Ovary (tissue), 3 donors: Measurements from ENCODE around the gene ADARB2.

Experiments
- CTCF ChIP-seq, 3 donors: fragments of 450-650 bp in 2 of 3; fragments of 200-600 bp in 1 of 3; IDR thresholded peaks; one replicate each; pipeline versions ENCODE4 v1.5.1 to v1.8.0; 2016 to 2022; ENCODE audit warnings: antibody characterized with exemption in 3 of 3, mild to moderate bottlenecking in 1 of 3
- EP300 ChIP-seq: sonication (generic); formaldehyde crosslinking; IDR thresholded peaks from one replicate; pipeline ENCODE4 v1.6.1; 2017; ENCODE audit warnings: antibody characterized with exemption
- POLR2A ChIP-seq: fragments of 450-650 bp; IDR thresholded peaks from one replicate; pipeline ENCODE4 v1.6.1; 2017; ENCODE audit warnings: antibody characterized with exemption, mild to moderate bottlenecking, moderate library complexity
- donor health status: DM: no; HTN: no; CAD: no.

- no peak for TF ChIP-seq CTCF (IDR thresholded peaks at IDR 0.05)
- TF ChIP-seq POLR2A, result no peak
- no peak for TF ChIP-seq EP300
Observed at GRCh38 chr10:1483826-1484225, 253.5 kb downstream of the ADARB2 start.
